ENCODE measurements around the gene IL6R.

The IL6R gene

GRCh38 chr1:154423988-154424326 lies 18.8 kb downstream of the IL6R start:
- DNase-seq, result peak in 9 of 56 donors; percentile 26 to 57 (median 32)

- DNase-seq, result no peak
Measured at GRCh38 chr1:154425172-154425571, 20.0 kb downstream of the IL6R start.

- peak in 1 of 56 donors; percentile 53 for DNase-seq
Measured at GRCh38 chr1:154427173-154428139, 22.3 kb downstream of the IL6R start.

GRCh38 chr1:154429118-154429517 lies 24.0 kb downstream of the IL6R start:
- DNase-seq, result peak in 36 of 56 donors; percentile 13 to 77 (median 44)

- DNase-seq, result no peak
Measured at GRCh38 chr1:154429841-154430611, 24.9 kb downstream of the IL6R start.

- DNase-seq, result no peak
Measured at GRCh38 chr1:154430903-154431302, 25.8 kb downstream of the IL6R start.

- no peak for DNase-seq
Measured at GRCh38 chr1:154431586-154432373, 26.6 kb downstream of the IL6R start.

- DNase-seq, result no peak
Measured at GRCh38 chr1:154433161-154433764, 28.1 kb downstream of the IL6R start.

- peak in 32 of 56 donors; percentile 13 to 72 (median 34) for DNase-seq
Measured at GRCh38 chr1:154434346-154435085, 29.4 kb downstream of the IL6R start.

- no peak for DNase-seq
Measured at GRCh38 chr1:154435599-154436200, 30.6 kb downstream of the IL6R start.

- no peak for DNase-seq
Measured at GRCh38 chr1:154436433-154436832, 31.3 kb downstream of the IL6R start.

- no peak for DNase-seq
Measured at GRCh38 chr1:154440036-154440804, 35.1 kb downstream of the IL6R start.

GRCh38 chr1:154441241-154441888 lies 36.2 kb downstream of the IL6R start:
- DNase-seq, result no peak

GRCh38 chr1:154442006-154442740 lies 37.0 kb downstream of the IL6R start:
- DNase-seq, result peak in 1 of 56 donors; percentile 23

GRCh38 chr1:154443274-154444013 lies 38.3 kb downstream of the IL6R start:
- DNase-seq, result peak in 1 of 56 donors; percentile 5

- no peak for DNase-seq
Measured at GRCh38 chr1:154445040-154445472, 39.9 kb downstream of the IL6R start.

- no peak for DNase-seq
Measured at GRCh38 chr1:154446292-154446691, 41.1 kb downstream of the IL6R start.

Data from nucleus accumbens (tissue), 56 donors.